ENCODE results near the gene CLGN. TPM values are rescaled to one million over a fixed set of nuclear protein-coding genes. Genes with fewer than 3 reads are reported as not detected.

CLGN gene
- total and polyA plus RNA-seq, 10 of the 15 experiments (the other 5 are each of a cell fraction or from before 2014, with no cell fraction given): 0.11 to 1.0 (median 0.62) TPM

DNA sequence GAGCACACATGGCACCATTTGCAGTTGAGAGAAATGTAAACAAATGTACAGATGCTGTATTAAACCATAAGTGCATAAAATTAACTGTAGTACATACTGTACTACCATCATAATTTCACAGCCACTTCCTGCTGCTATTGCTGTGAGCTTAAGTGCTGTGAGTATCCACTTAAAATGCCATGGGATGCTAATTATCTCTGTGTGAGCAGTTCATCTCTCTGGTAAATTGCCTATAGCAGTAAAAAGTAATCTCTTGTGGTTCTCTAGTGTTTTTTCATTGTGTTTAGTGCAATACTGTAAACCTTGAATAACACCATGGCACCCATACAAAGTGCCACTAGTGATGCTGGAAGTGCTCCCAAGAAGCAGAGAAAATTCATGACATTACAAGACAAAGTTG lies 63.9 kb downstream of the CLGN start:
- no peaks in the 10 kb centered on the region for H3K9me3 ChIP-seq (replicated peaks; ENCODE audit: control insufficient read depth, insufficient read depth, low read length)
- no peak for ATAC-seq
- no peak for FAIRE-seq
- no peaks in the 10 kb centered on the region for H4K20me1 ChIP-seq (ENCODE audit: control insufficient read depth, insufficient read depth)
- ChIA-PET CTCF (interaction anchor here (0.6 to 5.9 kb wide), 6 partner anchors 12 to 710 kb away, joined by 3 to 86 read pairs (median 4); partner anchors contain the start of gene SCOC), SMC1A (ENCODE audit: uncharacterized antibody, unreplicated experiment) (interaction anchor here (1.2 to 1.7 kb wide), 4 partner anchors 10 to 351 kb away, joined by 3 to 11 read pairs (median 4); partner anchors contain the start of gene SCOC), POLR2A (no interaction called here), RAD21 (ENCODE audit: unreplicated experiment) (interaction anchor here (5.0 kb wide), 1 partner anchor 246 kb away, joined by 28 read pairs; no protein-coding TSS in a partner anchor)
- no peak overlapping the region for H3K27ac ChIP-seq (ENCODE audit: control insufficient read depth, insufficient read depth)
- no peak for TF ChIP-seq NFIC (IDR thresholded peaks at IDR 0.05; ENCODE audit: low read depth, low read length)
- in situ Hi-C loops (cut with MboI): loop anchor here (5.0 kb wide), 1 partner anchor 489 kb away; no protein-coding TSS in a partner anchor
- no TSS peak for BruUV-seq (replicated peaks)
- no peaks in the 10 kb centered on the region for H3K27me3 ChIP-seq (replicated peaks in 1 of 2; ENCODE audit: control insufficient read depth in 2 of 2, insufficient read depth in 2 of 2, low read length in 1 of 2)
- no peak overlapping the region for H3K4me2 ChIP-seq (ENCODE audit: control insufficient read depth, insufficient read depth)
- intact Hi-C loops (cut with micrococcal nuclease; ENCODE audit: unreplicated experiment): no loop called here
- no peak for DNase-seq (ENCODE audit: low read depth, low spot score)
- H3K79me2 ChIP-seq (ENCODE audit: control insufficient read depth, insufficient read depth, low read length): no peaks in the 10 kb centered on the region
- no peaks in the 10 kb centered on the region for H3K36me3 ChIP-seq (ENCODE audit: control insufficient read depth in 2 of 2, insufficient read depth in 2 of 2, low read length in 1 of 2)
- no peak overlapping the region for H2AFZ ChIP-seq (ENCODE audit: control insufficient read depth, low read depth, low read length)
- no peak overlapping the region for H3K9ac ChIP-seq (ENCODE audit: control insufficient read depth, insufficient read depth, low read length)
- H3K4me1 ChIP-seq (ENCODE audit: control insufficient read depth, insufficient read depth, low read length): no peaks in the 10 kb centered on the region
- H3K4me3 ChIP-seq: no peak overlapping the region

DNA sequence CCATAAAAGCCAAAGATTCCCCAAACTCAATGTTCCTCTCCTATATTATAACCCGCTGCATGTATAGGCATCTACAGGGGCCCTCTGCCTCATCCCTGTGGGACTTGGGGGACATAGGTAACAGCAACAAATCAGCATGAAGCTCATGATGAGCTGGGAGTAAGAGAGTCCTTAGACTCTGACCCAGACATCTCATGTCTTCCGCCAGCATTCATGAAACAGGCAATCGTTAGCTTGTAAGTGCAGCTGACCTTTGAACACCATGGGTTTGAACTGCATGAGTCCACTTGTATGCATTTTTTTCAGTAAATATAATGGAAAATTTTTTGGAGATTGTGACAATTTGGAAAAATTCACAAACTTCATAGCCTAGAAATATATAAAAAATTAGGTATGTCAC lies 64.4 kb downstream of the CLGN start:
- SMC1A ChIA-PET (ENCODE audit: uncharacterized antibody, unreplicated experiment): interaction anchor here (1.2 to 1.7 kb wide), 4 partner anchors 11 to 351 kb away, joined by 3 to 11 read pairs (median 4); partner anchors contain the start of gene SCOC
- H3K4me3 ChIP-seq: no peak overlapping the region
- no peak overlapping the region for H3K4me2 ChIP-seq (ENCODE audit: control insufficient read depth, insufficient read depth)
- RAD21 ChIA-PET (ENCODE audit: unreplicated experiment): interaction anchor here (5.0 kb wide), 1 partner anchor 246 kb away, joined by 28 read pairs; no protein-coding TSS in a partner anchor
- H2AFZ ChIP-seq (ENCODE audit: control insufficient read depth, low read depth, low read length): no peak overlapping the region
- intact Hi-C loops (cut with micrococcal nuclease; ENCODE audit: unreplicated experiment): no loop called here
- H3K36me3 ChIP-seq (ENCODE audit: control insufficient read depth in 2 of 2, insufficient read depth in 2 of 2, low read length in 1 of 2): no peaks in the 10 kb centered on the region
- TF ChIP-seq, protein P1, sequence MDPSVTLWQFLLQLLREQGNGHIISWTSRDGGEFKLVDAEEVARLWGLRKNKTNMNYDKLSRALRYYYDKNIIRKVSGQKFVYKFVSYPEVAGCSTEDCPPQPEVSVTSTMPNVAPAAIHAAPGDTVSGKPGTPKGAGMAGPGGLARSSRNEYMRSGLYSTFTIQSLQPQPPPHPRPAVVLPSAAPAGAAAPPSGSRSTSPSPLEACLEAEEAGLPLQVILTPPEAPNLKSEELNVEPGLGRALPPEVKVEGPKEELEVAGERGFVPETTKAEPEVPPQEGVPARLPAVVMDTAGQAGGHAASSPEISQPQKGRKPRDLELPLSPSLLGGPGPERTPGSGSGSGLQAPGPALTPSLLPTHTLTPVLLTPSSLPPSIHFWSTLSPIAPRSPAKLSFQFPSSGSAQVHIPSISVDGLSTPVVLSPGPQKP (IDR thresholded peaks at IDR 0.05; ENCODE audit: low read depth, low read length): no peak
- TF ChIP-seq MYC (IDR thresholded peaks at IDR 0.05; ENCODE audit: insufficient read depth, insufficient read length, insufficient replicate concordance, low read length, severe bottlenecking): no peak
- TF ChIP-seq PML (IDR thresholded peaks at IDR 0.05; ENCODE audit: low read length): no peak
- no peak for TF ChIP-seq SUPT20H (IDR thresholded peaks at IDR 0.05; ENCODE audit: borderline replicate concordance, control insufficient read depth, low read depth, low read length)
- TF ChIP-seq DPF2 (IDR thresholded peaks at IDR 0.05): no peak
- TF ChIP-seq TARDBP (IDR thresholded peaks at IDR 0.05; ENCODE audit: borderline replicate concordance): no peak
- no peak for TF ChIP-seq CBFB (IDR thresholded peaks at IDR 0.05; ENCODE audit: low read depth)
- no peak for TF ChIP-seq BMI1 (IDR thresholded peaks at IDR 0.05; ENCODE audit: borderline replicate concordance)
- TF ChIP-seq KDM1A (IDR thresholded peaks at IDR 0.05; ENCODE audit: borderline replicate concordance): no peak
- FAIRE-seq: no peak
- no peak for ATAC-seq
- H4K20me1 ChIP-seq (ENCODE audit: control insufficient read depth, insufficient read depth): no peaks in the 10 kb centered on the region
- in situ Hi-C loops (cut with MboI): loop anchor here (5.0 kb wide), 1 partner anchor 489 kb away; no protein-coding TSS in a partner anchor
- H3K4me1 ChIP-seq (ENCODE audit: control insufficient read depth, insufficient read depth, low read length): no peaks in the 10 kb centered on the region
- POLR2A ChIA-PET: no interaction called here
- H3K9ac ChIP-seq (ENCODE audit: control insufficient read depth, insufficient read depth, low read length): no peak overlapping the region
- no peaks in the 10 kb centered on the region for H3K27me3 ChIP-seq (replicated peaks in 1 of 2; ENCODE audit: control insufficient read depth in 2 of 2, insufficient read depth in 2 of 2, low read length in 1 of 2)
- no TSS peak for BruUV-seq (replicated peaks)
- H3K79me2 ChIP-seq (ENCODE audit: control insufficient read depth, insufficient read depth, low read length): no peaks in the 10 kb centered on the region
- no peak overlapping the region for H3K27ac ChIP-seq (ENCODE audit: control insufficient read depth, insufficient read depth)
- H3K9me3 ChIP-seq (replicated peaks; ENCODE audit: control insufficient read depth, insufficient read depth, low read length): no peaks in the 10 kb centered on the region
- 98% methylated on average over 3 of the region's 3 CpGs for WGBS (ENCODE audit: insufficient coverage, insufficient replicate concordance, low lambda C conversion rate, missing lambda C conversion rate)
- CTCF ChIA-PET: interaction anchor here (0.6 to 5.9 kb wide), 6 partner anchors 13 to 1371 kb away, joined by 3 to 86 read pairs (median 4); partner anchors contain the start of gene SCOC
- DNase-seq (ENCODE audit: low read depth, low spot score): no peak
